Gastroesophageal sphincter (tissue), 4 donors: ENCODE results near the gene IQCM. TPM values are rescaled to one million over a fixed set of nuclear protein-coding genes. Genes with fewer than 3 reads are reported as not detected.

Experiments
- ATAC-seq: fragments of 150-250 bp; one replicate; pipeline ENCODE4 v1.9.1; 2016; ENCODE audit warnings: mild to moderate bottlenecking, moderate library complexity
- H3K27ac ChIP-seq, 4 donors: fragments of 200-600 bp; sonication (generic) in 3 of 4; 1 replicate in 3 of 4; 2 replicates in 1 of 4; pipeline ENCODE4 v1.5.1; 2016 to 2019
- H3K27me3 ChIP-seq: fragments of 200-600 bp; sonication (generic); one replicate; pipeline ENCODE4 v1.5.1; 2019
- H3K36me3 ChIP-seq, 2 donors: fragments of 200-600 bp; sonication (generic); one replicate each; pipeline ENCODE4 v1.5.1; 2019; ENCODE audit warnings: control low read depth in 1 of 2
- H3K4me1 ChIP-seq, 3 donors: fragments of 200-600 bp; sonication (generic); 1 replicate in 2 of 3; 2 replicates in 1 of 3; pipeline ENCODE4 v1.5.1; 2016 to 2019; ENCODE audit warnings: control low read depth in 2 of 3
- H3K4me3 ChIP-seq, 2 donors: fragments of 200-600 bp; sonication (generic); one replicate each; pipeline ENCODE4 v1.5.1; 2019; ENCODE audit warnings: mild to moderate bottlenecking in 1 of 2, moderate library complexity in 1 of 2
- H3K9me3 ChIP-seq, 3 donors: fragments of 200-600 bp; sonication (generic); one replicate each; pipeline ENCODE4 v1.5.1; 2017 to 2019; ENCODE audit warnings: control low read depth in 2 of 3
- CTCF ChIP-seq, 4 experiments: fragments of 200-600 bp in 2 of 4; fragments of 450-650 bp in 2 of 4; sonication (generic) in 1 of 4; IDR thresholded peaks; one replicate each; pipeline ENCODE4 v1.5.1; 2017 to 2019; ENCODE audit warnings: antibody characterized with exemption in 4 of 4, mild to moderate bottlenecking in 2 of 4, moderate library complexity in 2 of 4
- EP300 ChIP-seq: sonication (generic); formaldehyde crosslinking; IDR thresholded peaks from one replicate; pipeline ENCODE4 v1.6.1; 2017; ENCODE audit warnings: antibody characterized with exemption, mild to moderate bottlenecking
- POLR2A ChIP-seq, 2 donors: fragments of 450-650 bp; IDR thresholded peaks; one replicate each; pipeline ENCODE4 v1.6.1; 2017; ENCODE audit warnings: antibody characterized with exemption in 2 of 2, mild to moderate bottlenecking in 2 of 2, moderate library complexity in 1 of 2
- POLR2AphosphoS5 ChIP-seq: sonication (generic); formaldehyde crosslinking; IDR thresholded peaks from one replicate; pipeline ENCODE4 v1.6.1; 2017; ENCODE audit warnings: antibody characterized with exemption
- WGBS, 2 donors: methylation state at CpG; one replicate each; pipeline ENCODE4 v1.1.5; 2018; ENCODE audit warnings: low coverage in 1 of 2; 5-methylcytosine and 5-hydroxymethylcytosine counted together
- total RNA-seq, 4 donors: library from RNA; depleted of rRNA; stranded (reverse); fragments of >200 nt; gene quantifications; one replicate each; pipeline ENCODE4 v1.1.0, GENCODE V29; 2016

Gene IQCM
- total RNA-seq, 4 donors from 2014 or later = not detected

GRCh38 chr4:149441338-149441737, 374.3 kb downstream of the IQCM start:
- no peak overlapping the region for H3K4me3 ChIP-seq

GRCh38 chr4:149426461-149426860, 389.2 kb downstream of the IQCM start:
- Histone ChIP-seq H3K27me3 (no peaks in the 10 kb centered on the region), H3K9me3 (no peaks in the 10 kb centered on the region), H3K27ac (no peak overlapping the region), H3K4me3 (no peak overlapping the region), H3K4me1 (no peaks in the 10 kb centered on the region), H3K36me3 (no peaks in the 10 kb centered on the region)
- 100% methylated on average over 1 of the region's 1 CpG; no CpG with 5 or more reads in 1 of the 2 donors for WGBS, 2 donors
- TF ChIP-seq EP300 = no peak
- TF ChIP-seq POLR2AphosphoS5 = no peak
- TF ChIP-seq CTCF (IDR thresholded peaks at IDR 0.05) = no peak
- no peak for TF ChIP-seq POLR2A (IDR thresholded peaks at IDR 0.05)
- no peak for ATAC-seq

More at GRCh38 chr4:149441338-149441737, 374.3 kb downstream of the IQCM start:
- TF ChIP-seq POLR2AphosphoS5 = no peak
- no peak for TF ChIP-seq EP300
- TF ChIP-seq CTCF (IDR thresholded peaks at IDR 0.05) = no peak
- no peak for TF ChIP-seq POLR2A (IDR thresholded peaks at IDR 0.05)
- no peak for ATAC-seq
- Histone ChIP-seq H3K27me3 (no peaks in the 10 kb centered on the region), H3K36me3 (no peaks in the 10 kb centered on the region), H3K4me1 (no peaks in the 10 kb centered on the region), H3K9me3 (no peaks in the 10 kb centered on the region), H3K27ac (no peak overlapping the region)
- 27 to 29% methylated on average over 1 of the region's 1 CpG for WGBS, 2 donors

- Histone ChIP-seq H3K27ac (peak overlapping the region in 1 of 4 donors; percentile 20), H3K4me3 (no peak overlapping the region), H3K4me1 (peaks cover 0 to 12% (median 0%) of the 10 kb centered on the region in 3 donors), H3K27me3 (no peaks in the 10 kb centered on the region), H3K36me3 (no peaks in the 10 kb centered on the region), H3K9me3 (no peaks in the 10 kb centered on the region)
- ATAC-seq = no peak
- WGBS, 2 donors = 18 to 25% methylated on average over 1 to 3 of the region's 3 CpGs
- TF ChIP-seq POLR2AphosphoS5 (no peak), CTCF (IDR thresholded peaks at IDR 0.05) (no peak), EP300 (no peak), POLR2A (IDR thresholded peaks at IDR 0.05) (no peak)
Observed at GRCh38 chr4:149409555-149409962, 406.1 kb downstream of the IQCM start.

- TF ChIP-seq POLR2A (IDR thresholded peaks at IDR 0.05) (no peak), POLR2AphosphoS5 (no peak), CTCF (IDR thresholded peaks at IDR 0.05) (no peak), EP300 (no peak)
- H3K27ac ChIP-seq = peak overlapping the region in 1 of 4 donors; percentile 20
- ATAC-seq = no peak
- WGBS, 2 donors = 0 to 39% methylated on average over 1 to 4 of the region's 4 CpGs
- no peaks in the 10 kb centered on the region for H3K36me3 ChIP-seq
- no peaks in the 10 kb centered on the region for H3K9me3 ChIP-seq
- H3K4me3 ChIP-seq = no peak overlapping the region
- peaks cover 0 to 12% (median 0%) of the 10 kb centered on the region in 3 donors for H3K4me1 ChIP-seq
- H3K27me3 ChIP-seq = no peaks in the 10 kb centered on the region
Observed at GRCh38 chr4:149409146-149409545, 406.5 kb downstream of the IQCM start.

GRCh38 chr4:149404143-149404542, 411.5 kb downstream of the IQCM start:
- no peak for TF ChIP-seq CTCF (IDR thresholded peaks at IDR 0.05)
- no peak for TF ChIP-seq POLR2A (IDR thresholded peaks at IDR 0.05)
- TF ChIP-seq POLR2AphosphoS5 = no peak
- TF ChIP-seq EP300 = no peak
- H3K4me1 ChIP-seq = peaks cover 0 to 8% (median 0%) of the 10 kb centered on the region in 3 donors
- WGBS, 2 donors = 70 to 84% methylated on average over 3 of the region's 3 CpGs
- ATAC-seq = no peak
- H3K4me3 ChIP-seq = no peak overlapping the region
- H3K36me3 ChIP-seq = no peaks in the 10 kb centered on the region
- no peaks in the 10 kb centered on the region for H3K27me3 ChIP-seq
- no peaks in the 10 kb centered on the region for H3K9me3 ChIP-seq
- H3K27ac ChIP-seq = no peak overlapping the region
